Kidney glomerular epithelial cell (primary cell): ENCODE data around the gene DAGLB.
A peak's percentile ranks its signal among the peaks of the same experiment; 100 is the strongest.
"Not testable (repeated sequence)": the region's sequence is repeated elsewhere in the genome, so short reads cannot be mapped to it uniquely, and the experiment has no call there.

Experiments
- DNase-seq: peaks from one replicate; lab custom pipeline; 2025; lab: John Stamatoyannopoulos, UW

DAGLB gene

GRCh38 chr7:6461946-6462550 is 14.3 kb upstream of the DAGLB start:
- no peak for DNase-seq

DNA sequence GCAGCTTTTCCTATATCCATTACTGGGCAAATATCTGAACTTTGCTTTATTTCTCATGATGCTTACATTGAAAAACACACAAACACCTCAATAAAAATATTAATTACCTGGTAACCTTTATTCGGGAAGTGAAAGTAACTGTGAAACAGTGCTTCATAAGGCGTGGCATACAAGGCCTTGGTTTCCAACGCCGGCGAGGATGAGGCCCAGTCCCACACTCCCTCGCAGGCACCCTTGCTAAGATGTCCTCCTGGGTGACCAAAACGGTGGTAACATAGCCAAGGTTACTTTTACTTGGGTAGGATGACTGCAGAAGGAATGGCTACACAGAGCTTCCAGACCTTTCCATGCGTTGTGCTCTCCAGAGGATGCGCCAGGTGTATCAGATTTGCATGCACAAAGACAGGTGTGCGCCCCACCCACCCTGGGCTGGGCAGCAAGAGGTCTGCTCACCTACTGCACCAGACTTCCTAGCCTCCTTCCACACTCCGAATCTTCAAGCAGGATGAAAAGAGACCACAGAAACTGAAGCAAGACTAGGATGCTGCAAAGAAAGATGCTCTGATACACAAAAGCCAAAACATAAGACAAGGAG is 13.3 kb upstream of the DAGLB start:
- DNase-seq: no peak

DNA sequence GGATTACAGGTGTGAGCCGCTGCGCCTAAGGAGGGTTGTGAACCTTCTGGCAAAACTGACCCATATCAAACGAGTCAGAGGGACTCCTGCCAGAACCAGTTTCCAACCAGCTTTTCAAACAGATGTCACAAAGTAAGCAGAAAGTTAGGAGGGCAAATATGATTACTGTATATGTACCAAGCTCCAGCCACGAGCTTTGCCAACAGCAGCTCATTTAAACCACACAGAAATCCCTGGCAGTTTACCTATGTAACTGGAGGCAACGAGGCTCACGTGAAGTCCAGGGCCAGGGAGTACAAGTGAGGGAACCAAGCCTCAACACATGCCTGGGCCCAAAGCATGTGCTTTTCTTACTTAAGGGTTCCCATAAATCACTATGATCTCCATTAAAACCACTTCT is 12.5 kb upstream of the DAGLB start:
- DNase-seq: no peak

- not testable (repeated sequence) for DNase-seq
Measured at GRCh38 chr7:6458676-6459075, 10.9 kb upstream of the DAGLB start.

DNA sequence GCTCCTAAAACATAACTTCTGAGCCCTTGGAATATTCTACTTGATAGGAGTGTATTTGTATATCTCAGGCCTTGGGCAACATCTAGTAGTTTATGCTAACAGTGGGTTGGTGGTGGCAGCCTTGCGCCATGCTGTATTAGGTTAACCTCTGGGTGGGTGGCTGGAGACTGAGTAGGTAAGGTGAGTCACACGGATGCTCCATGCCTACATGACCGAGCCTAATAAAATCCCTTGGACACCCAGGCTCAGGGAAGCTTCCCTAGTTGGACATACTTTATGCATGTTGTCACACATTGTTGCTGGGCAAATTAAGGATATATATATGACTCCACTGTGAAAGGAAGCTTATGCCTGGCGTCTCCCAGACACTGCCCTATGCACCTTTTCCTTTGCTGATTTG is 6.0 kb upstream of the DAGLB start:
- peak; percentile 89 for DNase-seq

GRCh38 chr7:6451224-6451705 is 3.5 kb upstream of the DAGLB start:
- no peak for DNase-seq

- not testable (repeated sequence) for DNase-seq
Measured at GRCh38 chr7:6450591-6450990, 2.8 kb upstream of the DAGLB start.

DNA sequence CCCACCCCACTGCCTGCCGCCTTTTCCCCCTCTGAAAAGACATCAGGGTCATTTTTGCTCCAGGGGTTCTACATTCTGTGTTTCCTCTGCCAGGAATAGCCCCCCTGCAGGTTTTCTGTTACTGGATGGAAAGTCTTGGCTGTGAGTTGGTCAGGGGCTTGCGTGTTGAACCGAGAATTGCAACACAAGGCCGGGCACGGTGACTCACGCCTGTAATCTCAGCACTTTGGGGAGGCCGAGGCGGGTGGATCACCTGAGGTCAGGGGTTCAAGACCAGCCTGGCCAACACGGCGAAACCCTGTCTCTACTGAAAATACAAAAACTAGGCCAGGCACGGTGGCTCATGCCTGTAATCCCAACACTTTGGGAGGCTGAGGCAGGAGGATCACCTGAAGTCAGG is 2.1 kb upstream of the DAGLB start:
- not testable (repeated sequence) for DNase-seq

DNA sequence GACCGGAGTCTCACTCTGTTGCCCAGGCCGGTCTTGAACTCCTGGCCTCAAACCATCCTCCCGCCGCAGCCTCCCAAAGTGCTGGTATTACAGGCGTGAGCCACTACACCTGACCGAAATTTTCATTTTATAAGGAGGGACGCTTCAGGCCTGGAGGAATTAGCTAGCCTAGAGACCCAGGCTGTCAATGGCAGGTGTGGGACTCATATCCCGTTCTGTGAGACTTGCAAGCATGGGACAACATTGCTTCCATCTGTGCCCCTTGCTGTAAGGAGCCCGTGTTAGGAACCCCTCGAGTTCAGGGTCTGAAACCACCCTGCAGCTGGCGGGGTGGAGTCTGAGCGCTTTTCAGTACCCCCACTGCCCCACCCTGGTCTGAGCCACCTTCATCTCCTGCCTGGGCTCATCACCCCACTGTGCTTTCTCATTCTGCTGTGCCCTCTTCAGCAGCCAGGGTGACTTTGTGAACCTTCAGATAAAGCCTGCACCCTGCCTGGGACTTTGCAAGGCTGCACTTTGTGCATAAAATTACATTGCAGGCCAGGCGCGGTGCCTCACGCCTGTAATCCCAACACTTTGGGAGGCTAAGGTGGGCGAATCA is 1.3 kb upstream of the DAGLB start:
- no peak for DNase-seq

DNA sequence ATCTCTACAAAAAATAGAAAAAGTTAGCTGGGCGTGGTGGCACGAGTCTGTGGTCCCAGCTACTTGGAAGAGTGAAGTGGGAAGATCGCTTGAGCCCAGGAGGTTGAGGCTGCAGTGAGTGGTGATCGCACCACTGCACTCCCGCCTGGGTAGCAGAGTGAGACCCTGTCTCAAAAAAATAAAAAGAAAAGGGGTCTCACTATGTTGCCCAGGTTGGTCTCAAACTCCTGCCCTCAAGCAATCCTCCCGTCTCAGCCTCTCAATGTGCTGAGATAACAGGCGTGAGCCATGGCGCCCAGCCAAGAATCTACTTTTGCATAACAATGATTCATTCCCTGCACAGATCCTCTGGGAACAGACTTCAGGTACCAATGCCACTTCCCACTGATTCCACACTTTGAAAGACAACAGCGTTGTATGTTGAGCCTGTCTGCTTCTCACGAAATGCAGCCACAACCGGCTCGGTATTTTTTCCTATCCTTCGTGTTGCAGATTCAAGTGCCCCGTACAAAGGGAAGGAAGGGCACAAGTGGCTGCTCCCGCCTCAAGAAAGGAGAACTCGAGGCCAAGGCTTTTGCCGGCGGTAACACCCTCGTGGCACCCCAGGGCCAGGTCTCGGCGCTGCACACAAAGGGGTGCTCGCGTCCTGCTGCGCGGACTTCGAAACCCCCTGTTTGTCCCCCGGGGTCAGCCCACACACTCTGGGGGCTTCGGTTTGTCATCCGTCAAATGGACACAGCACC is 745 bp downstream of the DAGLB start:
- peak; percentile 77 for DNase-seq

DNA sequence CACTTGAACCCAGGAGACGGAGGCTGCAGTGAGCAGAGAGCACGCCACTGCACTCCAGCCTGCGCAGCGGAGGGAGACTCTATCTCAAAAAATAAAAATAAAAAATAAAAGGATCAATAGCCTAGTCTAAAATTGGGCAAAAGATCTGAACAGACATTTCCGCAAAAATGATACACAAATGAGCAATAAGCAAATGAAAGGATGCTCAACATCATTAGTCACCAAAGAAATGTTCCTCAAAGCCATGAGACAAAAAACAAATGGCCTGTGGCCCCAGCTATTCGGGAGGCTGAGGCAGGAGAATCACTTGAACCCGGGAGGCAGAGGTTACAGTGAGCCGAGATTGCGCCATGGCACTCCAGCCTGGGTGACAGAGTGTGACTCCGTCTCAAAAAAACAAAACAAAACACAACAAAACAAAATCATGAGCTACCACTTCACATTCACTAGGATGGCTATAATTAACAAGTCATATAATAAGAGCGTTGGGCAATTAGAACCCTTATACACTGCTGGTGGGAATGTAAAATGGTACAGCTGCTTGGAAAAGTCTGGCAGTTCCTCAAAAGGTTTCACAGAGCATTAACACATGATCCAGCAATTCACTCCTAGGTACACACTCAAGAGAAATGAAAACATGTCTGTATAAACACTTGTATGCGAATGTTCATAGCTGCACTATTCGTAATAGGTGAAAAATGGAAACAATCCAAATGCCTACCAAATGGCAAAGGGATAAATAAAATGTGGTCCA is 3.1 kb downstream of the DAGLB start:
- DNase-seq: no peak

DNA sequence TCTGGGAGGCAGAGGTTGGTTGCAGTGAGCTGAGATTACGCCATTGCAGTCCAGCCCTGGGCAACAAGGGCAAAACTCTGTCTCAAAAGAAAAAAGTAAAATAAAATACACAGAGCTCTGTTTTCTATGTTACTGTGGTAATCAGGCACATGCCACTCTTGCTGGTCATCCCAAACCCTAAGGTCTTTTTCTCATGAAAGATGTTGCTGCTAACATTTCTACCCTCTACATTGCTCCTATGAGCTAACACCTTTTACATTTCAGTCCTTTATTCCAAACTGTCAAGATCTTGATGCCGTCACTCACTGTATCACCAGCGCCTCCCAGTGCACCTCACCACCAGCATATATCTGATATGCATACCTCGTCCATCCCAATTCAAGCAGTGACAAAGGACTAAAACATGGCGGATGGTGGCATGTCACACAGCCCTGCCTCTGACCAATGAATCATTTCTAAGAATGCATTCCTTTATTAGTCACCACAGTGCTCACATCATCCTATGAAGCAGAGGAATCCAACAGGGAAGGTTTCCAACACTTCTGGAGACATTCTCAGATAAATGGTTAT is 4.3 kb downstream of the DAGLB start:
- peak; percentile 89 for DNase-seq

- no peak for DNase-seq
Measured at GRCh38 chr7:6442114-6442513, 5.6 kb downstream of the DAGLB start.

DNA sequence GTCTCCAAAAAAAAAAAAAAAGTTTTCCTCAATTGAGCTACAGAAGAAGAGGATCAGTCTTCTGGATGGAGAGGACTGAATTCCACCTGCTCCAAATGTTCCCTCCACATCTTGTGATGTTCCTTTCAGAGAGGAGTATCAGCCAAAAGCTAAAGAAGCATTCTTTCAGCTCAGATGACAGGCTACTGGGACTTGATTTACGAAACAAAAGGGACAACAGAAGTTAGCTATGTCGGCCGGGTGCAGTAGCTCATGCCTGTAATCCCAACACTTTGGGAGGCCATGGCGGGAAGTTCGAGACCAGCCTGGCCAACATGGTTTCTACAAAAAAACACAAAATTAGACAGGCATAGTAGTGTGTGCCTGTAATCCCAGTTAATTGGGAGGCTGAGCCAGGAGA is 7.4 kb downstream of the DAGLB start:
- DNase-seq: no peak

DNA sequence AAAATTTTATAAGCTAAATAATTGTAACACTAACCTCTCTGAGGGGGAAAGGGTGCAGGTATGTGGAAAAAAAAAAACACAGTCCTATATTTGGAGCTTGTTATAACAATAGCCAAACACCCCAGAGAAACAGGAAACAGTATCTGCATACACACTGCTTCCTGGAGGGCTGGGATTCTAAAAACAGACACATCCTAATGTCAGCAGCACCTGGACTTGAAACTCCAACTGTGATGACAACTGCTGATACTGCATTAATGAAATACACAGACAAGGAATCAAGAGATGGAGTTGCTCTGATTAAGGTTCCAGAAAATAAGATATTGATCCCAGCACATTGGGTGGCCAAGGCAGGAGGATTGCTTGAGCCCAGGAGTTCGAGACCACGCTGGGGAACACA is 9.3 kb downstream of the DAGLB start:
- no peak for DNase-seq

DNA sequence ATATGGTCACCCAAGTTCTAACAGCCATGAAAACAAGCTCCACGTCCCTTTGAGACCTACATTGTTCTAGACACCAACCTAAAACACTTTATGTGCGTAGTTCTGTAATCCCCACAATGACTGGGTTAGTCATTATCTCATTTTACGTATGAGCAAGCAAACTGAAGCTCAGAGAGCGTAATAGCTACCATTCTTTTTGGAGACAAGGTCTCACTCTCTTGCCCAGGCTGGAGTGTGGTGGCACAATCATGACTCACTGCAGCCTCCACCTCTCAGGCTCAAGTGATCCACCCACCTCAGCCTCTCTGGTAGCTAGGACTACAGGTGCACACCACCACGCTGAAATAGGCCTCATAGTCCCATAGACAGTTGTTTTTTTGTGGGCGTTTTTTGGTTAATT is 10.5 kb downstream of the DAGLB start:
- DNase-seq: no peak

- no peak for DNase-seq
Measured at GRCh38 chr7:6436385-6436685, 11.4 kb downstream of the DAGLB start.

DNA sequence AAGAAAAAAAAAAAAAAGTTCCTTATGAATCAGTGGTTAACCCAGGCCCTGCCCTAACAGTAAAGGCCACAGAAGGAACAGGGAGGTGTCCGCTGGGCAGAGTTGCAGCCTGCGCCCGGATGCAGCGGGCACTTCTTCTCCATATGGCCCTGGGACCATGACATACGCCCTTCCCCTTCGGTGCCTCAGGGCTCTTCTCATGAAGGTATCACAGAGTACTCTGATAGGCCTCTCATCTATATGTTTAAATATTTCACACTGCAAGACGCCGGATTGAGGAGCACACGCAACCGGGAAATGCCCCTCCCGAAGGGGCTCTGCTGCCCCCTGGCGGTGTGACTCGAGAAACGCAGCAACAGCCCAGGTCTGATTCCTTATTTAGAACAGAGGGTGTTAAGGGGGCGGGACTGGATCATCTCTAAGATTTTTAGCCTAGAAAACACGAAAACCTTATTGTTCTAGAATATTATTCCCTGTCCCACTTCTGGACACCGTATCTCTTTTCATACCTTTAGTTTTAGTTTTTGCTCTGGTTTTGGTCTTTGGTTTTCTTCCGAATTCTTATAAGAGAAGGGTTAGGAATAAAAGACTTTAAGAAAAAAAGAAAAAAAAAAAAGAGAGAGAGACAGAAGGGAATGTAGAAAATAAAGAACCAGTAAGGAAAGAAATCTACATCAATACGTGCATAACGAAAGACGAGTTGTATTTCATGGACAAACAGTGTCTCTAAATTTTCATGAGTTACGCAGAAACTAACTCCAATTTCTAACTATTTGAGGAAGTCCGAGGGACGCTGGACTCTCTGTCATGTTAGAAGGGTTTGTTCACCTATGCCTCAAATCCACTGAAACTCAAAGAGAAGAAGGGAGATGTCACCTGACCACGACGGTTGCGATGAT is 12.0 kb downstream of the DAGLB start:
- DNase-seq: peak; percentile 67

DNA sequence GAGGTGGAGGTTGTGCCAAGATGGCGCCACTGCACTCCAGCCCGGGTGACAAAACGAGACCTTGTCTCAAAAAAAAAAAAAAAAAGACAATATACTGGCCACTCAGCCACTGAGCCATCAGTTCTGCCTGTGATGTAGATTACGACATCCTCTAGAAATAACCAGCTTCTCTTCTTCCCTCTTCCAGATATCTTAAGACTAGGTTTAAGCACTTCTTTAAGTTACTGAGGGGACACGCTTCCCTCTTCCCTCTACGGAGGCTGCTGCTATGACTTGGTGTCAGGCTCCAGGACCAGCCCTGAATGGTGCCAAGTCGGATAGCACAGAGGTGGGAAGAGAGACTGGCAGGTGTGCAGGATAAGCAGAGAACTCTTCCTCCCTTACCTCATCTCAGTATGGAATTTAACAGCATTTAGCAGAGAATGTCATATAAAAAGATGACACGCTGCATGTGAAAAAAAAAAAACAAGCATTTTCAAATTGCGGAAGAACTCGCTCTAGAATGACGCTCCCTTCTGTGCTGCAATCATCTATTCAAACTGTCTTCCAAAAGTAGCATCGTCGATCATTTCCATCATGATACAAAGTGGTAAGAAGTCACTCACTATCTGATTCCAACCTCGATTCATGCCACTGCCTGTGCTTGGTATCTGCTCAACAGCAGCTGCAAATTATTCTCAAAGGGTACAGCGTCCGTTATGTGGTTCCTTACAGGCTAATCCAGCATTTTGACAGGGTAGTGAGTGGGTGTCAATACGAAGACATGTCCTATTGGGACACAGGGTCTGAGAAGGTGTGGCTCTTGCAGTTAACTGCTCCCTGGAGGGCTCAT is 13.8 kb downstream of the DAGLB start:
- DNase-seq: no peak

DNA sequence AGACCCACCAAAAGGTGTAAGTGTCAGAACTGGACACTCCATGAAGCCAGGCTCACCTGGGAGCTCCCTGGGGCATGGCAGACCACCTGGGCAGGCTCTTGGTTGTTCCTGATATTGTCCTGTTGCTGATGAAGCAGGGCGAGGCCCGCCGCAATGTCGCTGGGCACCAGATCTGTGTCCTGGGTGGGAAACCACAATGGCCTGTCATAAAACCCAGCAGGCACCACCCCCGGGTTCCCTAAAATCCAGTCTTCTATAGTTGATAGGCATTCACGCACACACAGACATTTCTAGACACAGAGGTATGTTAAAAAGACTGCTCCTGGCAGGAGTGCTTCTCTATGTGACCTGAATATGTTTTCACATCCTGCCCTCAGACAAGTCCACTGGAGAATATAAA is 15.0 kb downstream of the DAGLB start:
- DNase-seq: no peak
